A673 (cell line): ENCODE data around the gene MSMO1. TPM values are rescaled to one million over a fixed set of nuclear protein-coding genes. Genes with fewer than 3 reads are reported as not detected.
A peak's percentile ranks its signal among the peaks of the same experiment; 100 is the strongest.

ENCODE experiments used
- BruUV-seq: library from RNA; stranded (reverse); fragments of 400-500 nt; replicated peaks from 2 replicates; lab custom pipeline; 2021; lab: Mats Ljungman, UMichigan
- CTCF ChIA-PET: fragments of 300-600 bp; sonication (Branson Sonifier 250); formaldehyde crosslinking; loops from one replicate; lab custom pipeline; 2022; ENCODE audit warnings: antibody characterized with exemption; lab: Charles Lee
- POLR2A ChIA-PET: fragments of 300-600 bp; sonication (Branson Sonifier 250); formaldehyde crosslinking; loops from one replicate; lab custom pipeline; 2022; ENCODE audit warnings: antibody characterized with exemption; ENCODE audit not compliant: low non-redundant PET; lab: Charles Lee
- DNase-seq: peaks from one replicate; pipeline ENCODE4 v3.0.0-alpha.2; 2015; ENCODE audit warnings: low spot score
- H3K27ac ChIP-seq: fragments of 200-600 bp; sonication (generic); 2 replicates; pipeline ENCODE4 v1.5.1; 2016; ENCODE audit warnings: mixed run types, low read depth, mild to moderate bottlenecking, mixed read lengths, antibody characterized with exemption, low read length; ENCODE audit not compliant: poor library complexity, severe bottlenecking
- H3K27me3 ChIP-seq: fragments of 200-600 bp; sonication (generic); replicated peaks from 2 replicates; pipeline ENCODE4 v1.6.1; 2017; ENCODE audit warnings: mixed run types, low read depth, mild to moderate bottlenecking, mixed read lengths, antibody characterized with exemption, low read length; ENCODE audit not compliant: insufficient read depth, poor library complexity
- H3K36me3 ChIP-seq: fragments of 200-600 bp; sonication (generic); 2 replicates; pipeline ENCODE4 v1.6.1; 2016; ENCODE audit warnings: mixed run types, mild to moderate bottlenecking, mixed read lengths, antibody characterized with exemption, low read length; ENCODE audit not compliant: insufficient read depth, poor library complexity, severe bottlenecking
- H3K4me1 ChIP-seq: fragments of 200-600 bp; sonication (generic); 2 replicates; pipeline ENCODE4 v1.6.1; 2017; ENCODE audit warnings: mixed run types, mild to moderate bottlenecking, mixed read lengths, antibody characterized with exemption, low read length; ENCODE audit not compliant: insufficient read depth, poor library complexity, severe bottlenecking
- H3K4me3 ChIP-seq: fragments of 200-600 bp; sonication (generic); 2 replicates; pipeline ENCODE4 v1.5.1; 2016; ENCODE audit warnings: low read depth, mixed run types, mild to moderate bottlenecking, mixed read lengths, low read length; ENCODE audit not compliant: poor library complexity, severe bottlenecking
- H3K9me3 ChIP-seq: fragments of 200-600 bp; sonication (generic); 2 replicates; pipeline ENCODE4 v1.6.1; 2016; ENCODE audit warnings: mixed run types, low read depth, mild to moderate bottlenecking, mixed read lengths, antibody characterized with exemption, low read length; ENCODE audit not compliant: poor library complexity, severe bottlenecking
- CTCF ChIP-seq: fragments of 300-800, 200-600 bp; sonication (generic); conservative IDR thresholded peaks from 2 replicates; pipeline ENCODE4 v1.5.1; 2017; ENCODE audit warnings: low read depth, mild to moderate bottlenecking, antibody characterized with exemption, low read length, moderate library complexity, mixed read lengths
- EZH2 ChIP-seq: fragments of 200-600 bp; sonication (generic); IDR thresholded peaks from 2 replicates; pipeline ENCODE4 v1.6.1; 2017; ENCODE audit warnings: borderline replicate concordance, low read depth, mild to moderate bottlenecking, mixed read lengths, antibody characterized with exemption, low read length; ENCODE audit not compliant: poor library complexity, severe bottlenecking
- intact Hi-C: fragments of 100-400 bp; cut with micrococcal nuclease; formaldehyde crosslinking; loops from one replicate; pipeline ENCODE4 v1.10.0; 2022; ENCODE audit not compliant: unreplicated experiment
- total RNA-seq: library from RNA; stranded (reverse); gene quantifications from 2 replicates; pipeline ENCODE4 v1.2.3, GENCODE V29; 2021

Gene MSMO1
- total RNA-seq, 1 experiment from 2014 or later = 137 TPM

GRCh38 chr4:165375465-165375864 is 48.0 kb downstream of the MSMO1 start:
- Histone ChIP-seq H3K36me3 (no peaks in the 10 kb centered on the region), H3K27me3 (no peaks in the 10 kb centered on the region), H3K27ac (no peak overlapping the region), H3K9me3 (no peaks in the 10 kb centered on the region), H3K4me1 (peaks cover 13% of the 10 kb centered on the region), H3K4me3 (no peak overlapping the region)
- ChIA-PET CTCF (no interaction called here), POLR2A (no interaction called here)
- TF ChIP-seq CTCF (no peak), EZH2 (no peak)
- intact Hi-C loops = loop anchor here (5.0 kb wide), 1 partner anchor 87 kb away; no protein-coding TSS in a partner anchor
- no peak for DNase-seq
- no TSS peak for BruUV-seq

DNA sequence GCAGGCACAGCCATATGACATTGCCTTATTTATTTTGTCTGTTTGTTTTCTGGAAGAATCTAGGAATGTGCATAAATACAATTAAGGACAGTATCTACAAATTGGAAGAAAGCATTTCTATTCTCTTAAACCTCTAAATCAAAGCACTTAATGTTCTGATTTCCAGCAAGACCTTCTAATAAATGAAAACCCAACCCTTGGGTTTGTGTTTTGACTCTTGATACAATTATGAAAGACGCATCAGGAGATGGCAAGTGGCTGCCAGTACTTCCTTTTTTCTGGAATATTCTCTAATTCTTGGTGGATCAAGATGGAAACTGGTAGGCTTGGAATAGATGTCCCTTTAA is 50.9 kb downstream of the MSMO1 start:
- Histone ChIP-seq H3K36me3 (no peaks in the 10 kb centered on the region), H3K4me1 (peaks cover 13% of the 10 kb centered on the region), H3K27ac (no peak overlapping the region), H3K4me3 (peak overlapping the region; percentile 64), H3K9me3 (no peaks in the 10 kb centered on the region), H3K27me3 (no peaks in the 10 kb centered on the region)
- CTCF ChIA-PET = no interaction called here
- POLR2A ChIA-PET = no interaction called here
- no peak for DNase-seq
- BruUV-seq = no TSS peak
- TF ChIP-seq EZH2 (no peak), CTCF (no peak)
- intact Hi-C loops = loop anchor here (5.0 kb wide), 1 partner anchor 84 kb away; no protein-coding TSS in a partner anchor

GRCh38 chr4:165378745-165379677 is 51.5 kb downstream of the MSMO1 start, which contains the start of gene CPE:
Gene CPE, plus strand, starts transcription at chr4:165379008. Its CDS starts 214 bp downstream, at chr4:165379222.
- intact Hi-C loops = loop anchor here (5.0 kb wide), 1 partner anchor 83 kb away; no protein-coding TSS in a partner anchor
- no peaks in the 10 kb centered on the region for H3K27me3 ChIP-seq
- CTCF ChIA-PET = no interaction called here
- no TSS peak for BruUV-seq
- POLR2A ChIA-PET = no interaction called here
- H3K4me3 ChIP-seq = peak within 1 kb of the TSS; percentile 64
- no peaks in the 10 kb centered on the region for H3K9me3 ChIP-seq
- no peaks in the 10 kb centered on the region for H3K36me3 ChIP-seq
- peak within 1 kb of the TSS; percentile 50 for H3K27ac ChIP-seq
- TF ChIP-seq CTCF (peak; percentile 59), EZH2 (no peak)
- DNase-seq = peak; percentile 88
- H3K4me1 ChIP-seq = peaks cover 19% of the 10 kb centered on the region
